SKM-1 (cell line): ENCODE data around the gene FLT1.

Source experiments
- DNase-seq: peaks from one replicate; lab custom pipeline; 2025; ENCODE audit not compliant: unreplicated experiment; lab: John Stamatoyannopoulos, UW

Gene FLT1

GRCh38 chr13:28326056-28326455, 168.9 kb downstream of the FLT1 start:
- no peak for DNase-seq

DNA sequence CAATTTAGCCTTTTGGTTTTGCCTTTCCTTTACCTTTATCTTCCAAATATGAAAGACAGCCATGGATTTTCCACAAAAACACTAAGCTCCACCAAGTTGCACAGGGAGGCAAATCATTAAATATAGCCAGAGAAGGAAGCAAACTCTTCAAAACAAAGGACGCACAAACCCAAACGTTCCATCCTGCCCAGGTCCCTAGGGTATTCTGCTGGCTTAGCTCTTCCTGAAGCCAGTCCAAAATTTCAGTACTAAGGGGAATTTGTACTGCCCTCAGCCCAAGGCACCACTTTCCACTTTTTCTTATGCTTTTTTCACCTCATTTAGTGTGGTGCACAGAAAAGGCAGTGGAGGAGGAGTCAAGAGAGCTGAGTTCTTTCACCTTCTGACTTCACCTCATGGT, 169.9 kb downstream of the FLT1 start:
- no peak for DNase-seq

GRCh38 chr13:28324181-28324789, 170.6 kb downstream of the FLT1 start:
- peak; percentile 48 for DNase-seq

GRCh38 chr13:28322256-28322905, 172.5 kb downstream of the FLT1 start:
- no peak for DNase-seq

GRCh38 chr13:28321756-28322155, 173.2 kb downstream of the FLT1 start:
- DNase-seq: no peak

- DNase-seq: no peak
These were observed 173.9 kb downstream of the FLT1 start for GRCh38 chr13:28320884-28321574.

- no peak for DNase-seq
These were observed 174.7 kb downstream of the FLT1 start for GRCh38 chr13:28320209-28320608.

- DNase-seq: no peak
These were observed 175.4 kb downstream of the FLT1 start for GRCh38 chr13:28319528-28319927.

DNA sequence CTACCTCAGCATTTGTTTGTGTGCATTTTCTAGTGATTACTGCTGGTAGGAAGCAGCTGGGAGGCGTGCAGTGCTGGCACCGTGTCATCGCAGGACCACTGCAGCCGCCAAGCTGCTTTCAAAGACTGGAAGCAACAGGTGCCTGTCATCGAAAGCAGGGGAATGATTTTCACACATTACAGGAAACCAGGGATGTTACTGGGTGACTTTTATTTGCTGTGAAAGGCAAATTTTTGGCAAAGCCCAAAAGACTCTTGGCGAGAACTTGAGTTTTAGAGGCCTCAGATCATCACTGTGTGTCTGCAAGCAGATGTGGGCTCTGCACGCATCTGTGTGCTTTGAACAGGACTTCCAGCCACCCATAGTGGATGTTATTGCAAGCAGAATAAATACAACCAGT, 176.4 kb downstream of the FLT1 start:
- DNase-seq: no peak

GRCh38 chr13:28316836-28317235, 178.1 kb downstream of the FLT1 start:
- no peak for DNase-seq

- DNase-seq: no peak
These were observed 178.8 kb downstream of the FLT1 start for GRCh38 chr13:28316129-28316528.

GRCh38 chr13:28314879-28315278, 180.0 kb downstream of the FLT1 start:
- DNase-seq: no peak

- DNase-seq: peak; percentile 23
These were observed 181.3 kb downstream of the FLT1 start for GRCh38 chr13:28313579-28313978.

DNA sequence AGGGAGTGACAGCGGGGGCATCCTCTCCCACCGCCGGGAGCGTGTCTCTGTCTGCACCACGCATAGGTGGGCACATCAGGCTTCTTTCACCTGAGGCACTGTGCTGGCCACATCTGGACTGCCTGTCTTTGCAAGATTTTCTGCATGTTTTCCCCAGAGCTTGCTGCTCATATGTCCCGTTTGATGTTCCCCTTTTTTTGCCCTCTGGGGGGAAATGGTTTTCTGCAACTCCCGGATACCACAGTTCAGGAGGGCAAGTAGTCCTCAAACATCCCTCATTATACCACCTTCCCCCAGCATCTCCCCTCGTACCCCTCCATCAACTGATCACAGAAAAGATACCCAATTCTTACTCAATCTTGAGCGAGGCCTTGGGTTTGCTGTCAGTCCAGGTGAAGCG, 188.6 kb downstream of the FLT1 start:
- DNase-seq: no peak

- DNase-seq: no peak
These were observed 193.1 kb downstream of the FLT1 start for GRCh38 chr13:28301839-28302238.

DNA sequence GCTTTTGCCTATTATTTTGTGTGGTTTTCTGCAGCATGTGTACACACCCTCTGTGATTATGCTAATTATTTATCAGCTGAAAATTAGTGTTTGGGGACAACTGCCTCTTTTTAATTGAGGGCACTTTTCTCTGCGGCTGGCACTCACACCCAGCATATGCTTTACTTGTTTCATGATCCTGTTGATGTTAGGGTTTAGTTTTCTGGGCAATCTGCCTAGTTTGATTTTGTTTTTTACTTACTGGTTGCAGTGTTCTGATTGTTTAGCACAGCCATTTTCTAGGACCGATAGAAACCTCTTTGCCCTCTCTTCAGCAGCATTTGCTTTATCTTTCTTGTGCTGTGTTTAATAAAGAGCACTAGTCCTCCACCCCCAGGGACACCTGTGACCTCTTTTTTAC, 195.0 kb downstream of the FLT1 start:
- DNase-seq: no peak

DNA sequence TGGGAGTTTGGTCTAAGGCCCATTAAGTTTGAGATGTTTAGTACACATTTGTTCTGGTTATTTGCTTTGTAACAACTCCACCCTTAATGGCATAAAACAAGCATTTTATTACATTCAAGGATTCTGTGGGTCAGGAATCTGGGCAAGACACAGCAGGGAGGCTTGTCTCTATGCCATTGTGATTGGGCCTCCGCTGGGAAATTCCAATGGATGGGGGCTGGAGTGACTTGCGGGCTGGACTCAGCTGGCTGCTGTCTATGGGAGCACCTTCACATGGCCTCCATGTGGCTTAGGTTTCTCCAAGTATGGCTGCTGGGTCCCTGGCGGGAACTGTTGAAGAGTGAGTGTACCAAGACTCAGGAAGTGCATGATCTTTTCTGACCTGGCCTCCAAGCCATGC, 197.6 kb downstream of the FLT1 start:
- DNase-seq: no peak

- DNase-seq: no peak
These were observed 208.7 kb downstream of the FLT1 start for GRCh38 chr13:28286263-28286662.

DNA sequence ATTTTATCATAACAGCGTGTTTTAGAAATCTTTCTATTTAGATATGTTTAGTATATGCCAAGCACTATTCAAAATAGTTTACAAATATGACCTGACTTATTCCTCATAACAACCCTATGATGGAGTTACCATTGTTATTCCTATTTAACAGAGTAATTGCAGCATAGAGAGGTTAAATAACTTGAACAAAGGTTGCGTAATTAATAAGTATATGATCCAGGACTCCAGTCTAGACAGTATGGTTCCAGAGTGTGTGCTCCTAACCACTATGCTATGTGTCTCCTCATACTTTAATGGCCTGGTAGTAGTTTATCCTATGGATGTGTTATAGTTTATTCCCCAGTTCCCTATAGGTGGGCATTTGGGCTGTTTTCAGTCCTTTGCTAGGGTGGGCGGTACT, 211.3 kb downstream of the FLT1 start:
- DNase-seq: no peak

DNA sequence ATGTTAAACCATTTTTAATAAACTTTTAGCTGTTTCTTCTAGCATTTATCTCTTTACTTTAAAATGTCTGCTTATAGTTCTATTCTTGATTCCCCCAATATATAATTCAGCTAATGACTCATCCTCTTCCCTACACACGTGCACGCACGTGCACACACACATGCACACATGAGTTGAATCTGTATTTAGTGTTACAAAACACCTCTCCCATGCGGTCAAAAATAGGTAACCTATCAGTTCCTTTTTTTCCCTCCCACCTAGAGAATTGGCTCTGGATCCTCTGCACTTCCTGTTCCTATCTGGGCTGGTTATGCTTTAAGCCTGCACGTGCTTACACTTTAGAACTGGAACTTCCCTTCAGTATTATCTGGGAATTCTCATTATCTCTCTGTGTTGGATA, 212.5 kb downstream of the FLT1 start:
- DNase-seq: peak; percentile 17

DNA sequence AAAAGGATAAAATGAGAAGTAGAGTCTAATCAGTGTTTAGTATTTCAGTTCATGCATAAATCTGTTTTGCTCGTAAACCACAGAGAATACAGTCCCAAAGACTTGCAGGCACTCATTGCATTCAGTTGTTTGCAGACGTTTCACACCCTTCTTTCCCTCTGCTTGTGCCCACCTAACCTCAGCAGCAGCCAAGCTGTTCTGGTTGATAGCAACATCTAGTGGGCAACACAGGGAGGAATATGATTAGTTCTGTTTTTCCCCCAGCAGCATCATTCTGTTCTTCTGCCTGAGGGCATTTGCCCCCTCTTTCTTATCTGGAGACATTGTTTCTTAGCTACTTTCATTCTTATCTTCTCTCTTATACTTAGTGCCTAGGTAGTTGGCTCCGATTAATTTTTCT, 221.0 kb downstream of the FLT1 start:
- no peak for DNase-seq

- DNase-seq: no peak
These were observed 223.7 kb downstream of the FLT1 start for GRCh38 chr13:28271056-28271840.
